Epithelial cell of proximal tubule (primary cell): ENCODE results near the gene TCF15. TPM values are rescaled to one million over a fixed set of nuclear protein-coding genes. Genes with fewer than 3 reads are reported as not detected.

Experiments
- DNase-seq: peaks from one replicate; pipeline ENCODE4 v3.0.0-alpha.2; 2011; ENCODE audit warnings: low read depth
- H3K4me3 ChIP-seq: 2 replicates; pipeline ENCODE4 v1.5.1; 2011; ENCODE audit warnings: low read depth, mild to moderate bottlenecking, low read length
- CTCF ChIP-seq: conservative IDR thresholded peaks from 2 replicates; pipeline ENCODE4 v1.5.1; 2012; ENCODE audit warnings: low read depth, mild to moderate bottlenecking, low read length
- total RNA-seq: library from RNA; depleted of rRNA; stranded (reverse); fragments of >200 nt; gene quantifications from 2 replicates; pipeline ENCODE4 v1.2.3, GENCODE V29; 2015

Gene TCF15
- total RNA-seq, 1 donor from 2014 or later = 4.0 TPM

GRCh38 chr20:653110-653589 lies 43.0 kb upstream of the TCF15 start, which contains the start of gene SRXN1:
TSS of gene SRXN1 (minus strand) at chr20:653200. CDS start at chr20:653185, 15 bp downstream.
- peak; percentile 20 for DNase-seq
- peak; percentile 61 for TF ChIP-seq CTCF
- H3K4me3 ChIP-seq = peak within 1 kb of the TSS; percentile 98

GRCh38 chr20:652615-653109 lies 42.6 kb upstream of the TCF15 start:
- TF ChIP-seq CTCF = no peak
- no peak for DNase-seq
- peak overlapping the region; percentile 98 for H3K4me3 ChIP-seq

- TF ChIP-seq CTCF = no peak
- no peak for DNase-seq
- peak overlapping the region; percentile 98 for H3K4me3 ChIP-seq
Observed at GRCh38 chr20:651713-652614, 41.9 kb upstream of the TCF15 start.

GRCh38 chr20:650954-651353 lies 40.8 kb upstream of the TCF15 start:
- TF ChIP-seq CTCF = peak; percentile 17
- no peak for DNase-seq
- no peak overlapping the region for H3K4me3 ChIP-seq

- TF ChIP-seq CTCF = no peak
- H3K4me3 ChIP-seq = no peak overlapping the region
- no peak for DNase-seq
Observed at GRCh38 chr20:650281-650680, 40.2 kb upstream of the TCF15 start.

- no peak for DNase-seq
Observed at GRCh38 chr20:647479-648019, 37.4 kb upstream of the TCF15 start.

More at GRCh38 chr20:647479-648019, 37.4 kb upstream of the TCF15 start:
- H3K4me3 ChIP-seq = no peak overlapping the region
- TF ChIP-seq CTCF = no peak
